Calu3 (cell line): ENCODE measurements around the gene KCNMB2. TPM values are rescaled to one million over a fixed set of nuclear protein-coding genes. Genes with fewer than 3 reads are reported as not detected.

ENCODE experiments used
- BruUV-seq: library from RNA; stranded (reverse); fragments of 400-500 nt; replicated peaks from 2 replicates; lab custom pipeline; 2021; lab: Mats Ljungman, UMichigan
- CTCF ChIA-PET: fragments of 300-600 bp; sonication (Branson Sonifier 250); formaldehyde crosslinking; loops from one replicate; lab custom pipeline; 2022; ENCODE audit warnings: antibody characterized with exemption; lab: Charles Lee
- DNase-seq: peaks from one replicate; pipeline ENCODE4 v3.0.0; 2022
- H3K27ac Mint-ChIP-seq: one replicate; pipeline ENCODE4 v1.8.0; 2022; ENCODE audit warnings: mixed read lengths; ENCODE audit not compliant: unreplicated experiment
- H3K27me3 Mint-ChIP-seq: one replicate; pipeline ENCODE4 v1.8.0; 2022; ENCODE audit warnings: mixed read lengths; ENCODE audit not compliant: unreplicated experiment
- H3K36me3 Mint-ChIP-seq: one replicate; pipeline ENCODE4 v1.8.0; 2022; ENCODE audit warnings: mild to moderate bottlenecking, moderate library complexity, mixed read lengths; ENCODE audit not compliant: insufficient read depth, unreplicated experiment
- H3K4me1 Mint-ChIP-seq: one replicate; pipeline ENCODE4 v1.8.0; 2022; ENCODE audit warnings: mild to moderate bottlenecking, low read depth, mixed read lengths; ENCODE audit not compliant: unreplicated experiment
- H3K4me3 Mint-ChIP-seq: one replicate; pipeline ENCODE4 v1.8.0; 2022; ENCODE audit warnings: mild to moderate bottlenecking, low read depth, moderate library complexity, mixed read lengths; ENCODE audit not compliant: unreplicated experiment
- H3K9me3 Mint-ChIP-seq: one replicate; pipeline ENCODE4 v1.8.0; 2022; ENCODE audit warnings: low read depth, mixed read lengths; ENCODE audit not compliant: unreplicated experiment
- intact Hi-C: fragments of 100-400 bp; cut with micrococcal nuclease; formaldehyde crosslinking; loops from one replicate; pipeline ENCODE4 v1.10.0; 2022; ENCODE audit not compliant: unreplicated experiment
- total RNA-seq: library from RNA; stranded (reverse); gene quantifications from 2 replicates; pipeline ENCODE4 v1.2.3, GENCODE V29; 2022
- TF ChIP-seq, protein P1 (sequence below): fragments of 200-600 bp; IDR thresholded peaks from one replicate; pipeline ENCODE4 v1.8.0; 2022; ENCODE audit warnings: antibody characterized with exemption; ENCODE audit not compliant: unreplicated experiment

The KCNMB2 gene
- total RNA-seq, 1 experiment from 2014 or later, result not detected

GRCh38 chr3:178875836-178876235 is 339.6 kb downstream of the KCNMB2 start:
- H3K36me3 Mint-ChIP-seq, result no peaks in the 10 kb centered on the region
- H3K4me3 Mint-ChIP-seq, result no peak overlapping the region
- TF ChIP-seq, protein P1, sequence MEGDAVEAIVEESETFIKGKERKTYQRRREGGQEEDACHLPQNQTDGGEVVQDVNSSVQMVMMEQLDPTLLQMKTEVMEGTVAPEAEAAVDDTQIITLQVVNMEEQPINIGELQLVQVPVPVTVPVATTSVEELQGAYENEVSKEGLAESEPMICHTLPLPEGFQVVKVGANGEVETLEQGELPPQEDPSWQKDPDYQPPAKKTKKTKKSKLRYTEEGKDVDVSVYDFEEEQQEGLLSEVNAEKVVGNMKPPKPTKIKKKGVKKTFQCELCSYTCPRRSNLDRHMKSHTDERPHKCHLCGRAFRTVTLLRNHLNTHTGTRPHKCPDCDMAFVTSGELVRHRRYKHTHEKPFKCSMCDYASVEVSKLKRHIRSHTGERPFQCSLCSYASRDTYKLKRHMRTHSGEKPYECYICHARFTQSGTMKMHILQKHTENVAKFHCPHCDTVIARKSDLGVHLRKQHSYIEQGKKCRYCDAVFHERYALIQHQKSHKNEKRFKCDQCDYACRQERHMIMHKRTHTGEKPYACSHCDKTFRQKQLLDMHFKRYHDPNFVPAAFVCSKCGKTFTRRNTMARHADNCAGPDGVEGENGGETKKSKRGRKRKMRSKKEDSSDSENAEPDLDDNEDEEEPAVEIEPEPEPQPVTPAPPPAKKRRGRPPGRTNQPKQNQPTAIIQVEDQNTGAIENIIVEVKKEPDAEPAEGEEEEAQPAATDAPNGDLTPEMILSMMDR, result no peak
- BruUV-seq, result no TSS peak
- no peaks in the 10 kb centered on the region for H3K4me1 Mint-ChIP-seq
- DNase-seq, result no peak
- CTCF ChIA-PET, result no interaction called here
- no peak overlapping the region for H3K27ac Mint-ChIP-seq
- intact Hi-C loops, result no loop called here
- peaks cover 18% of the 10 kb centered on the region for H3K9me3 Mint-ChIP-seq
- no peaks in the 10 kb centered on the region for H3K27me3 Mint-ChIP-seq

DNA sequence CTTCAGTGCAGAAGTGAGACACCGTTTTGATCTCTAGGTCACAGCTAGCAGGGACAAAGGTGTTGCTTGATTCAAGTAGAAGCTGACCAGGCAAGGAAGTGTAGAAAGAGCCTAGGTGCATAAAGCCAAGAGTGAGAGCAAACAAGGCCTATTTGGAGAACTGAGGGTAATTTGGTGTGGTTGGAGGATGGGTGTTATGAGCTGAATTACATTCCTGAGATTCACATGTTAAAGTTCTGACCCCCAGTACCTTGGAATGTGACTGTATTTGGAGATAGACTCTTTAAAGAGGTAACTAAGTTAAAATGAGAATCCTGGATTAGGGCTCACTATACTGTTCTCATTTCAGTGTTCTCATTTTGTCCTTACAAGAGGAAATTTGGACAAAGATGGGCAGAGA is 344.0 kb downstream of the KCNMB2 start:
- intact Hi-C loops, result no loop called here
- CTCF ChIA-PET, result no interaction called here
- TF ChIP-seq, protein P1, result no peak
- BruUV-seq, result no TSS peak
- H3K4me3 Mint-ChIP-seq, result no peak overlapping the region
- peaks cover 29% of the 10 kb centered on the region for H3K9me3 Mint-ChIP-seq
- H3K27ac Mint-ChIP-seq, result no peak overlapping the region
- H3K36me3 Mint-ChIP-seq, result no peaks in the 10 kb centered on the region
- H3K27me3 Mint-ChIP-seq, result no peaks in the 10 kb centered on the region
- no peaks in the 10 kb centered on the region for H3K4me1 Mint-ChIP-seq
- DNase-seq, result no peak
